ENCODE results near the gene CCDC112. TPM values are rescaled to one million over a fixed set of nuclear protein-coding genes. Genes with fewer than 3 reads are reported as not detected.

The CCDC112 gene
- total and polyA plus RNA-seq, 2 experiments from 2014 or later = 18.1 to 48.2 TPM

- no peaks in the 10 kb centered on the region for H3K9me3 Mint-ChIP-seq
- no peaks in the 10 kb centered on the region for H3F3A ChIP-seq (replicated peaks; ENCODE audit: low read depth)
- H3K9me2 ChIP-seq (ENCODE audit: insufficient read depth) = no peaks in the 10 kb centered on the region
- peak within 1 kb of the TSS; percentile 91 for H2AFZ ChIP-seq
- H3K36me3 Mint-ChIP-seq (ENCODE audit: low read depth) = peaks cover 5% of the 10 kb centered on the region; the same call in 2 of the 3 replicates
- peak; percentile 96 for ATAC-seq
- peak within 1 kb of the TSS; percentile 75 for H3K4me3 ChIP-seq
- H3K4me3 Mint-ChIP-seq = peak within 1 kb of the TSS; percentile 90
- no peaks in the 10 kb centered on the region for H4K20me1 ChIP-seq (replicated peaks; ENCODE audit: insufficient read depth)
- peaks cover 2% of the 10 kb centered on the region; the same call in 1 of the 2 replicates for H3K36me3 ChIP-seq (ENCODE audit: insufficient read depth)
- H3K79me2 ChIP-seq (replicated peaks; ENCODE audit: insufficient read depth) = peaks cover 48% of the 10 kb centered on the region
- peaks cover 6% of the 10 kb centered on the region for H3K27me3 Mint-ChIP-seq (ENCODE audit: insufficient read depth, low read depth, poor library complexity)
- peak within 1 kb of the TSS; percentile 81 for H3K4me2 ChIP-seq
- peaks cover 8% of the 10 kb centered on the region; the same call in 1 of the 2 replicates for H3K4me1 ChIP-seq (ENCODE audit: insufficient read depth)
- peaks cover 18% of the 10 kb centered on the region for H3K4me1 Mint-ChIP-seq
- H3K27ac ChIP-seq (ENCODE audit: low read depth) = peak within 1 kb of the TSS; percentile 81; the same call in 1 of the 2 replicates
- DNase-seq (ENCODE audit: low spot score) = peak; percentile 81
- no peaks in the 10 kb centered on the region for H3K27me3 ChIP-seq (ENCODE audit: insufficient read depth)
- peak; percentile 11 for TF ChIP-seq REST (IDR thresholded peaks at IDR 0.05; ENCODE audit: unreplicated experiment)
- no peak for TF ChIP-seq ZNF114 (CRISPR knock-in tag; IDR thresholded peaks at IDR 0.05)
- TF ChIP-seq STAT1 (IDR thresholded peaks at IDR 0.05; ENCODE audit: unreplicated experiment) = no peak
- TF ChIP-seq JUNB (IDR thresholded peaks at IDR 0.05; ENCODE audit: unreplicated experiment) = no peak
- TF ChIP-seq CREB1 (CRISPR knock-in tag; IDR thresholded peaks at IDR 0.05; ENCODE audit: low read depth) = peak; percentile 76
- no peak for TF ChIP-seq CTCF (conservative IDR thresholded peaks at IDR 0.05; ENCODE audit: low read depth in 2 of 2)
- TF ChIP-seq ZNF462 (CRISPR knock-in tag; IDR thresholded peaks at IDR 0.05) = no peak
- TF ChIP-seq ETS1 (IDR thresholded peaks at IDR 0.05) = peak; percentile 73; the same call in 1 of the 2 replicates
- no peak for TF ChIP-seq ZNF331 (CRISPR knock-in tag; IDR thresholded peaks at IDR 0.05; ENCODE audit: low read depth)
- 0 out of 2 replicates have a peak, but pooled peaks have one; percentile 6 for TF ChIP-seq NANOG (IDR thresholded peaks at IDR 0.05; ENCODE audit: borderline replicate concordance)
- TF ChIP-seq POLR2AphosphoS5 (IDR thresholded peaks at IDR 0.05; ENCODE audit: low read depth) = peak; percentile 83
- no peak for TF ChIP-seq EZH2 (IDR thresholded peaks at IDR 0.05; ENCODE audit: low read depth, unreplicated experiment)
- TF ChIP-seq EZH2phosphoT487 (IDR thresholded peaks at IDR 0.05; ENCODE audit: unreplicated experiment) = no peak
- H3K27ac Mint-ChIP-seq = peak within 1 kb of the TSS; percentile 93
Observed at GRCh38 chr5:115262321-115263077, 34.0 kb downstream of the CCDC112 start, which contains the start of gene PGGT1B. PGGT1B (minus strand) TSS chr5:115262877; CDS start chr5:115262851, 26 bp downstream.

All from GM23338 (cell line).